ENCODE data around the gene TRIM33.

TRIM33 gene

DNA sequence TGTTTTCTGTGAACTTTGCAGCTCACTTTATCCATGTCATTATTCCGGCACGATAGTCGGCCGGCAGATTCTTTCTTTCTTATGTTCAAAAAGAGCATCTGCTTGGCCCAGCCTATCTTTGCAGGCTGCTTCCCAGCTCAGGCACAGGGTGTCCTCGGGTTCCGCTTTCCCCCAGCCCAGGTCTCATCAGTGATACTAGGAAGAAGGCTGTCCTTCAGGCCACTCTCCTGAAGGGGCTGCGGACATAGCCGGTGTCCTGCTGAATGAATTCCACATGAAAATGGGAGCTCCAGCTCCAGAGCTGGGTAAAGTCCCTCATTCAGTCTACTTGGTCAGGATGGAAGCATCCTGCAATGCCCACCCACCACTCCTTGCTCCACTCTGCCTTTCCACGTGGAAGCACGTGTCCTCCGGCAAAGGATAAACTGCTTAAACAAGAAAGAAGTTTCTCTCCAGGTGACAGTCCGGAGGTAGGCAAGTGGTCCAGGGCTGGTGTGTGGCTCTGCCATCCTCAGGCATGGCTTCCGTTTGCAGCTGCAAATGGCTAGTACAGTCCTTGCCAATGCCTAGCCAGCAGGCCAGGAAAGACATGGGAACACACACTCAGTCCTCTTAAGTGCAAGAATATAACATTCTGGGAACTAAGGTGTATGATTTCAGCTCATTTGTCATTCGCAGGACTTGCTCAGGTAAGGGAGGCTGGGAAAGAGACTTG is 161.0 kb downstream of the TRIM33 start:
- no peak for DNase-seq (ENCODE audit: low read depth)

DNA sequence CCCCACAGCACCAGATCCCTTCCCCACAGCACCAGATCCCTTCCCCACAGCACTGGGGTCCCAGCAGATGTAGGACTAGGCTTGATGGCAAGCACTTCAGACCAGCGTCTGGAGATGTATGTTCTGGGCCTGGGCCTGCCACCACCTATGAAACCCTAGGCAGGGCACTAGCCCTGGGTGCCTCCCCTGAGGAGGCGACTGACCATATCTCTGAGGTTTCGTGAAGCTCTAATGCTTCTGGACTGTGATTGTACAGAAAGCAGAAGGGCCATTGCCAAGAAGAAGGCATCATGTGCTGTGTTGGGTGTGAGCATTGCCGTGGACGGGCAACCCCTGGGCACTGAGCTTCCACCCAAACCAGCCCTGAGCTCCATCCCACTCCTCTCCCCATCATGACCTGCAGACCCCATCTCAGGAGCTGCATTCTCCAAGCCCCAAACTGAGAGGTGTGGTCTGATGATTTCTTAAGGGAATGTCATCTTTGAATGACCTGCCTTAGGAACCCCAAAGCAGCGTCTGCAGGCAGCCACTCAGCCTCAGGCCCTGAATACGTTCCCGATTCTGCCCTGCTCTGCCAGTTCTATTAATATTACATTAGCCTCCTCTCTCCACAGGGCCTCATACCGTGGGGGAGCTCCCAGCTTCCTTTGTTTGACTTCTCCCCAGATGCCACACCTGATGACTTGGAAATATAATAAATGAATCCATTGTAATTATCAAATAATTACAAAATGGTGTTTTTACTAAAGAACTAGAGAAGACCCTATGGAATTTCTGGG is 163.4 kb downstream of the TRIM33 start:
- DNase-seq (ENCODE audit: low read depth) = no peak

DNA sequence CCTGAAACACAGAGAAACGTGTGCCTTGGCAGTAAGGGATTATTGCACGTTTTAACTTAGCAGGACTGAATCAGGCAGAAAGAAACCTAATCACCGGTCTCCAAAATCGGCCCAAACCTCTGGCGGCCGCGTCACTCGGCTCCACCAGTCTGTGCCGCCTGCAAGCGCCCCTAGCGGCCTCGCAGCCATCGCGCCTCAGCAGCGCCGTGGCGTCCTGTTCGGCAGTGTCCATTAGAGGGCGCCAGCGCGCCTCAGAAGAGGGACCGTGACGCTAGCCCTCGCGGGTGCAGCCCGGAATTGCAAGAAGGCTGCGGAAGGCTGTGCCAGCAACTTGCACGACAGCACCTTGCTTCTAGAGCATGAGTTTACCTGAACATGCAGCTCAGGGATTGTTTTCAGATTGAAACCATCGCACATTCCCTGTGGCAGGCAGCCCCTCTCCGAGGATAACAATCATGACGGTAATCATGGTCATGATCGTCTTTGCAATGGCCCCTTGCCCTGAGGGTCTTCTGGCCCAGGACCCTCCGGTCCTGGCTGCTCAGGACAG is 164.4 kb downstream of the TRIM33 start:
- peak; percentile 94 for DNase-seq (ENCODE audit: low read depth)

DNA sequence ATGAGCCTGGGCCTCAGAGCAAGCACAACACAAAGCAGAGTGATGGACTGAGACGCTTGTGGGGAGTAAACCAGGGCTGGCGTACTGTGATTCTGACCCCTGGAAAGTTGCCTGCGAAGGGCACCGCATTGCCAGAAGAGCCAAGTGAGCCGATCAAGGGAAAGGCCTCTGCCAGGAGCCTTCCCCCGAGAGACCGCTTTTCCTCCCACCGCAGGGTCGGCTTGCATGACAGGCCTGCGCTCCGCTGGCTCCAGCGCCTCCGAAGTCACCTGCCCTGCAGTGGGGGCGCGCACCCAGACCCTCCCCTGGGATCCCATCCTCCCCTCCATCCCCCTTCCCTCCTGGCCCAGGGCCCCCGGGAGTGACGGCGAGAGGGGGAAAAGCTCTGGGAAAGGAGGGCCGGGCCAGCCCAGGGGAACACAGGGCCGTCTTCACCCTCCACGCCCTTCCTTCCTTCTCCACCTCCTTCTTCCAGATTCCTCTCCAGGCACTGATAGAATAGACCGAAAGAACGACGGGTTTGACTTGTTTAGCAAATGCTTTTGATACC is 165.0 kb downstream of the TRIM33 start:
- DNase-seq (ENCODE audit: low read depth) = no peak

DNA sequence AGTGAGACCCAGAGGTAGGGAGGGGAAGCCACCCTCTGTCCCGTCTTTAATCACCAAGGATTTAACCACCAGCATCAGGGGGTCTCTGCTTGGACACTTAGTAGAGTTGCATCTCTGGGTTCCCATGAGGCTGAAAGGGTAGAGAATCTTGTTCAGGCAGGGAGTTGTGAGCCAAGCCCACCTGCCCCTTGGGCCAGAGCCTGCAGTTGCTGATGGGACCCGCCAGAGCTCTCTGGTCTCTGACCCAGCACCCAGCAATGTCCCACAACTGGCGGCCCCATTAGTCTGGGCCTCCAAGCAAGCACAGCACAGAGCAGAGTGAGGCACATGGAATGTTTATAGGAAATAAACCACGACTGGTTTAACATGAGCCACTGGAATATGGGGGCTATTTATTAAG is 166.3 kb downstream of the TRIM33 start:
- no peak for DNase-seq (ENCODE audit: low read depth)

Measured in stimulated activated CD8-positive, alpha-beta memory T cell treated with anti-CD3 and anti-CD28 coated beads, Interleukin-15, amount 100 ng/mL, for 1 hour (primary cell).